ENCODE data around the gene IGF2BP2.

DNA sequence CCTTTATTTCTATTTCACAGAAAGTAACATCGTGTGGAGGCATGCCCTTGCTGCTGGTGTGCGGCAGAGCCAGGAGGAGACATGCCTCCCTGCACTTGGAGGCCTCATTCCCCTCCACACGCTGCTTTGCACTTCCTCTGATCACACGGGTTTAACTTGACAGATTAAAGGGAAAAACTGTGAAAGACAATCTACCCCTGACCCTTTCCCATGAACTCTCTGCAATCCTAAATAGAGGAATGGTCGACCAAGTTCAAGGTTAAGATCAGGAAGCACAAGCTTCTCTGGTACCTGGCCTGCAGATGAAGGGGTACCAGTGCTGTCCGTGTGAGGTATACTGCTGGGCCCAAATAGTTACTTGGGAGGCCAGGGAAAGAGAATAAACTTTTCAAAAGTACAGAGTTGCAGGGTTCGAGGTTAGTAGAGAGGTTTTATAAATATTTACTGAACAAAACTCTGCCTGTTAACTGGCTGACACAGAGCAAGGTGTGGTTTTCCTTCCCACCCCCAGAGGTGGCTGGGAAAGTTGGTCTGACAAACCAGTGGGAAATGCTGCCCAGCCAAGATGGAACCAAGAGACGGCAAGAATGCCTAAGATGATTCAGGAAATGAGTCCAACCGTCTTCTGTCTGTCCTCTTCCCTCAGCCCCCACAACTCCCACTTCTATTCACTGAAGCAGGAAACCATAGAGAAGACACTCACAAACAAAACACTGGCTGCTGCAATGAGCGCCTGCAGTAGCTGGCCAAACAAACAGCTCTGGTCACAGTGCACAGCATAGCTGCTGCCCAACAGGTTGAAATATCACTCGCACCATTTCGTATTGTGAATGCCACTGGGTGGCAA lies 79.6 kb downstream of the IGF2BP2 start:
- TF ChIP-seq, protein P1, sequence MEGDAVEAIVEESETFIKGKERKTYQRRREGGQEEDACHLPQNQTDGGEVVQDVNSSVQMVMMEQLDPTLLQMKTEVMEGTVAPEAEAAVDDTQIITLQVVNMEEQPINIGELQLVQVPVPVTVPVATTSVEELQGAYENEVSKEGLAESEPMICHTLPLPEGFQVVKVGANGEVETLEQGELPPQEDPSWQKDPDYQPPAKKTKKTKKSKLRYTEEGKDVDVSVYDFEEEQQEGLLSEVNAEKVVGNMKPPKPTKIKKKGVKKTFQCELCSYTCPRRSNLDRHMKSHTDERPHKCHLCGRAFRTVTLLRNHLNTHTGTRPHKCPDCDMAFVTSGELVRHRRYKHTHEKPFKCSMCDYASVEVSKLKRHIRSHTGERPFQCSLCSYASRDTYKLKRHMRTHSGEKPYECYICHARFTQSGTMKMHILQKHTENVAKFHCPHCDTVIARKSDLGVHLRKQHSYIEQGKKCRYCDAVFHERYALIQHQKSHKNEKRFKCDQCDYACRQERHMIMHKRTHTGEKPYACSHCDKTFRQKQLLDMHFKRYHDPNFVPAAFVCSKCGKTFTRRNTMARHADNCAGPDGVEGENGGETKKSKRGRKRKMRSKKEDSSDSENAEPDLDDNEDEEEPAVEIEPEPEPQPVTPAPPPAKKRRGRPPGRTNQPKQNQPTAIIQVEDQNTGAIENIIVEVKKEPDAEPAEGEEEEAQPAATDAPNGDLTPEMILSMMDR (IDR thresholded peaks at IDR 0.05): no peak
- TF ChIP-seq POLR2A (IDR thresholded peaks at IDR 0.05): no peak
